ENCODE measurements around the gene ALDH4A1.

DNA sequence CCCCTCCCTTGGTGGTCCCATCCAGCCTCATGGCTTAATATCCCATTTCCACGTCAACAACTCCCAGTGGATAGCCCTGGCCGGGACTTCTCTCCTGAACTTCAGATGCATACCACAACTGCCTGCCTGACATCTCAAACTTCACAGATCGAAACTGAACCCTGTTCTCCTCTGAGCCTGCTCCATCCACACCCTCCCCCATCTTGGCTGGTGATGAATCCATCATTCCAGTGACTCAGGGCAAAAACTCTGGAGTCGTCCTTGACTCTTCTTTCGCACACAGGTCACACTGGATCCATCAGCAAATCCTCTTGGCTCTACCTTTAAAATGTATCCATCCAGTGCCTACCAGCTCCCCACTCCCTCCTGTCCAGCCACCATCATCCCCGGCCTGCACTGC, 46.8 kb downstream of the ALDH4A1 start:
- TF ChIP-seq POLR2A (IDR thresholded peaks at IDR 0.05) (no peak), POLR2AphosphoS5 (IDR thresholded peaks at IDR 0.05) (no peak)
